DOHH2 (cell line): Measurements from ENCODE around the gene IER5.

Experiments used
- H3F3A ChIP-seq: fragments of 200-600 bp; sonication (generic), shearing (Covaris generic); 2 replicates; pipeline ENCODE4 v1.6.0; 2016; ENCODE audit warnings: antibody characterized with exemption, mild to moderate bottlenecking; ENCODE audit not compliant: control insufficient read depth, insufficient read depth
- H3K27ac ChIP-seq: fragments of 200-600 bp; sonication (generic); 2 replicates; pipeline ENCODE4 v1.5.1; 2014; ENCODE audit warnings: low read depth, mild to moderate bottlenecking, low read length, moderate library complexity
- H3K27me3 ChIP-seq: fragments of 200-600 bp; sonication (generic); 2 replicates; pipeline ENCODE4 v1.6.1; 2014; ENCODE audit warnings: mild to moderate bottlenecking, low read length, mixed read lengths; ENCODE audit not compliant: control insufficient read depth
- H3K36me3 ChIP-seq: fragments of 200-600 bp; sonication (generic); 2 replicates; pipeline ENCODE4 v1.6.1; 2014; ENCODE audit warnings: mild to moderate bottlenecking, low read length, moderate library complexity, mixed read lengths; ENCODE audit not compliant: control insufficient read depth
- H3K4me1 ChIP-seq: fragments of 200-600 bp; sonication (generic); 2 replicates; pipeline ENCODE4 v1.6.1; 2014; ENCODE audit warnings: mild to moderate bottlenecking, low read length, mixed read lengths; ENCODE audit not compliant: control insufficient read depth
- H3K4me2 ChIP-seq: fragments of 200-600 bp; sonication (generic); 2 replicates; pipeline ENCODE4 v1.6.0; 2014; ENCODE audit warnings: mild to moderate bottlenecking, low read length, moderate library complexity
- H3K4me3 ChIP-seq: fragments of 200-600 bp; sonication (generic); 2 replicates; pipeline ENCODE4 v1.5.1; 2014; ENCODE audit warnings: mild to moderate bottlenecking, low read length, mixed read lengths
- H3K79me2 ChIP-seq: fragments of 200-600 bp; sonication (generic); 2 replicates; pipeline ENCODE4 v1.6.1; 2014; ENCODE audit warnings: mild to moderate bottlenecking, low read length, mixed read lengths; ENCODE audit not compliant: control insufficient read depth
- H3K9me2 ChIP-seq: fragments of 200-600 bp; sonication (generic); replicated peaks from 2 replicates; pipeline ENCODE4 v1.6.1; 2014; ENCODE audit warnings: mild to moderate bottlenecking, low read length, mixed read lengths; ENCODE audit not compliant: control insufficient read depth
- H3K9me3 ChIP-seq: fragments of 200-600 bp; sonication (generic); 2 replicates; pipeline ENCODE4 v1.6.1; 2014; ENCODE audit warnings: antibody characterized with exemption, low read length, mixed read lengths; ENCODE audit not compliant: control insufficient read depth, insufficient read depth
- H4K20me1 ChIP-seq: fragments of 200-600 bp; sonication (generic); 2 replicates; pipeline ENCODE4 v1.6.0; 2014; ENCODE audit warnings: low read depth, mild to moderate bottlenecking, antibody characterized with exemption, low read length, moderate library complexity; ENCODE audit not compliant: control insufficient read depth, insufficient read depth
- CTCF ChIP-seq: fragments of 200-600 bp; sonication (generic); IDR thresholded peaks from one replicate; pipeline ENCODE4 v1.5.1; 2014; ENCODE audit warnings: antibody characterized with exemption, mild to moderate bottlenecking, low read depth, low read length; ENCODE audit not compliant: poor library complexity, severe bottlenecking
- EZH2phosphoT487 ChIP-seq: fragments of 200-600 bp; sonication (generic); IDR thresholded peaks from 2 replicates; pipeline ENCODE4 v1.6.1; 2017; ENCODE audit warnings: borderline replicate concordance, mild to moderate bottlenecking, antibody characterized with exemption, low read length, moderate library complexity, mixed read lengths

Gene IER5

DNA sequence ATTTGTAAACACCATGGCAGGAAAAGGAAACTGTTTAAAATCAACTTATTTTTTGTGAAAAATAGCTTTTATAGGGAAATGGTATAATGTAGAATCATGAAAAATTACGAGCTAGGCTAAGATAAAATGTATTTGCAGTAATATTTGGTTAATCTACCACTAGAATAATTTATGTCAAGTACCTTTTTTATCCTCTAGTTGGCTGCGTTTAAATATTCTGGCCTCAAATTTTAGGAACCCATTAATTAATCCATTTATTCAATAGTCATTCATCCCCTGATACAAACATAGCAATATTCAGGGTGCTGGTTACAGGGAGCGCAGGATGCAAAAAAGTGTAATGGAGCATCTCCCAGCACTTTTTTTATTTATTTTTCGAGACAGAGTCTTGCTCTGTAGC, 8.6 kb upstream of the IER5 start:
- H3K79me2 ChIP-seq = no peaks in the 10 kb centered on the region
- no peaks in the 10 kb centered on the region for H3K9me3 ChIP-seq
- H3K27me3 ChIP-seq = peaks cover 25% of the 10 kb centered on the region
- H3K9me2 ChIP-seq = no peaks in the 10 kb centered on the region
- H3K36me3 ChIP-seq = no peaks in the 10 kb centered on the region
- H4K20me1 ChIP-seq = no peaks in the 10 kb centered on the region
- peaks cover 46% of the 10 kb centered on the region for H3K4me1 ChIP-seq
- peaks cover 7% of the 10 kb centered on the region; the same call in 1 of the 2 replicates for H3F3A ChIP-seq
- no peak overlapping the region for H3K27ac ChIP-seq
- H3K4me3 ChIP-seq = no peak overlapping the region
- H3K4me2 ChIP-seq = no peak overlapping the region
- no peak for TF ChIP-seq EZH2phosphoT487

DNA sequence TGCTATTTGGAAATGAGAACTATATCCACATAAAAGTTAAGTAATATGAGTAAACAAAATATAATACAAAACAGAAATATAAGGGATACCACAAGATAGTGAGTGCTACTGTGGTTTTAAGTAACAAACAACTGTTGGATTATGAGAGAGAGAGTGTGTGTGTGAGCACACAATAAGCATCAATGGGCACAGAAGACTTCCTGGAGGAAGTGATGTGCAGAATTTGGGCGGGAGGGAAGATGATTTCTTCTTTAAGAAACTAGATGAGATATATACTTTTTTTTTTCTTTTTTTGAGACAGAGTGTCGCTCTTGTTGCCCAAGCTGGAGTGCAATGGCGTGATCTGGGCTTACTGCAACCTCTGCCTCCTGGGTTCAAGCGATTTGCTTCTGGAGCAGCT, 7.9 kb upstream of the IER5 start:
- no peaks in the 10 kb centered on the region for H3K36me3 ChIP-seq
- H3K4me2 ChIP-seq = peak overlapping the region; percentile 5; the same call in 1 of the 2 replicates
- H3K79me2 ChIP-seq = no peaks in the 10 kb centered on the region
- peaks cover 8% of the 10 kb centered on the region; the same call in 1 of the 2 replicates for H3F3A ChIP-seq
- H4K20me1 ChIP-seq = no peaks in the 10 kb centered on the region
- no peak overlapping the region for H3K4me3 ChIP-seq
- TF ChIP-seq EZH2phosphoT487 = no peak
- H3K27ac ChIP-seq = no peak overlapping the region
- H3K4me1 ChIP-seq = peaks cover 46% of the 10 kb centered on the region
- H3K9me3 ChIP-seq = no peaks in the 10 kb centered on the region
- peaks cover 25% of the 10 kb centered on the region for H3K27me3 ChIP-seq
- no peaks in the 10 kb centered on the region for H3K9me2 ChIP-seq

DNA sequence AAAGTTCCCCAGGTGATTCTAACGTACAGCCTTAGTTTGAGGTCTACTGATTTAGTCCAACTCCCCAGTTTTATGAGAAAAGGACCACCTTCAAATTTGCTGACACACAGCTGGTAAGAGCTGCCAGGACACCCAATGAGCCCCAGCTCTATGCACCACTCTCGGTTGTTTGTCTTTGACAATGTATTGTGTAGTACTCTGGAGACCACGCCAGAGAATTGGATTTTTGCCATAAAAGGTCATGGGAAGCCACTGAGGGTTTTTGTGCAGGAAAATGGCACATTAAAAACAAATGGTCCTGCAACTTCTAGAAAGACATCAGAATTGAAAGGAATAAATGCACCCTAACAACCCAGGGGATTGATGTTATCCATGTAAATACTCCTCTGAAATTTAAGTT, 7.1 kb upstream of the IER5 start:
- no peak for TF ChIP-seq CTCF
- H3K4me2 ChIP-seq = no peak overlapping the region
- peaks cover 17% of the 10 kb centered on the region for H3K27me3 ChIP-seq
- H3K4me1 ChIP-seq = peaks cover 46% of the 10 kb centered on the region
- no peak overlapping the region for H3K4me3 ChIP-seq
- no peaks in the 10 kb centered on the region for H4K20me1 ChIP-seq
- no peaks in the 10 kb centered on the region for H3K9me2 ChIP-seq
- no peak overlapping the region for H3K27ac ChIP-seq
- peaks cover 8% of the 10 kb centered on the region; the same call in 1 of the 2 replicates for H3F3A ChIP-seq
- H3K9me3 ChIP-seq = no peaks in the 10 kb centered on the region
- no peaks in the 10 kb centered on the region for H3K36me3 ChIP-seq
- H3K79me2 ChIP-seq = no peaks in the 10 kb centered on the region

- no peaks in the 10 kb centered on the region for H3K9me3 ChIP-seq
- peaks cover 4% of the 10 kb centered on the region for H3K79me2 ChIP-seq
- no peaks in the 10 kb centered on the region for H3K36me3 ChIP-seq
- H3K27me3 ChIP-seq = peaks cover 2% of the 10 kb centered on the region; the same call in 1 of the 2 replicates
- no peak overlapping the region for H3K27ac ChIP-seq
- H3F3A ChIP-seq = peaks cover 12% of the 10 kb centered on the region
- H3K4me3 ChIP-seq = no peak overlapping the region
- H3K4me2 ChIP-seq = peak overlapping the region; percentile 9; the same call in 1 of the 2 replicates
- H4K20me1 ChIP-seq = no peaks in the 10 kb centered on the region
- peaks cover 41% of the 10 kb centered on the region for H3K4me1 ChIP-seq
- TF ChIP-seq CTCF (peak; percentile 70), EZH2phosphoT487 (no peak)
- no peaks in the 10 kb centered on the region for H3K9me2 ChIP-seq
Observed at GRCh38 chr1:181083842-181084605, 4.5 kb upstream of the IER5 start.
